ENCODE data around the gene CARS2.
"Not testable (repeated sequence)": the region's sequence is repeated elsewhere in the genome, so short reads cannot be mapped to it uniquely, and the experiment has no call there.

Gene CARS2, protein sequence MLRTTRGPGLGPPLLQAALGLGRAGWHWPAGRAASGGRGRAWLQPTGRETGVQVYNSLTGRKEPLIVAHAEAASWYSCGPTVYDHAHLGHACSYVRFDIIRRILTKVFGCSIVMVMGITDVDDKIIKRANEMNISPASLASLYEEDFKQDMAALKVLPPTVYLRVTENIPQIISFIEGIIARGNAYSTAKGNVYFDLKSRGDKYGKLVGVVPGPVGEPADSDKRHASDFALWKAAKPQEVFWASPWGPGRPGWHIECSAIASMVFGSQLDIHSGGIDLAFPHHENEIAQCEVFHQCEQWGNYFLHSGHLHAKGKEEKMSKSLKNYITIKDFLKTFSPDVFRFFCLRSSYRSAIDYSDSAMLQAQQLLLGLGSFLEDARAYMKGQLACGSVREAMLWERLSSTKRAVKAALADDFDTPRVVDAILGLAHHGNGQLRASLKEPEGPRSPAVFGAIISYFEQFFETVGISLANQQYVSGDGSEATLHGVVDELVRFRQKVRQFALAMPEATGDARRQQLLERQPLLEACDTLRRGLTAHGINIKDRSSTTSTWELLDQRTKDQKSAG

DNA sequence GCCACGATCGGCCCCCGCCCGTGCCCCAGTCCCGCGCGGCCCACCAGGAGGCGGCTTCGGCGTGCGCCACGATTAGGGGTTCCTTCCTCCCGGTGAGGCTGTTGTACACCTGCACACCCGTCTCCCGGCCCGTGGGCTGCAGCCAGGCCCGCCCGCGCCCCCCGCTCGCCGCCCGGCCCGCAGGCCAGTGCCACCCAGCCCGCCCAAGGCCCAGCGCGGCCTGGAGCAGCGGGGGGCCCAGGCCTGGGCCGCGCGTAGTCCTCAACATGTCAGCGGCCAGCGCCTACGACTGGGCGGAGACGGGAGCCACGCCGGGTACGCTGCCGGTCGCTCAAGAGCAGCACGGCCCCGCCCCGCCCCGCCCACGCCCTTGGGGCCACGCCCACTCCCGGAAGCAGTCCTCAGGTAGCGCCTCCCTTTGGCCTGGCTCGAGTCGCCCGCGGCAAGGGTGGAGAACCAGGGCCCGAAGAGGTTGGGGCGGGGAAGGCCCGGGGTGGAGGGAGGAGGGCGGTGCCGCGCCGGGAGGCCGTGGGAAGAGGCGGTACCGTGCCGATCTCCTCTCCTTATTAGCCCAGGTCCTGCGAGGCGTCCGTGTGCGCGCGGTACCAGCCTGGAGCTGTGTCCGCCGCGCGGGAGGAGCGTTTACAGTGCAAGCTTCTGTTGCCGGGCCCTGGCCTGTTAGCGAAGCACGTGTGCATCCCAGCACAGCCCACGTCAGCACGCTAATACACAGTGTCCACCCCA lies at the start of gene CARS2:
Gene CARS2, minus strand, starts transcription at position 291 of the 744 bp plus-strand sequence. Its CDS starts 23 bp downstream, at position 268.
- peak; percentile 98 for DNase-seq (ENCODE audit: low spot score)

DNA sequence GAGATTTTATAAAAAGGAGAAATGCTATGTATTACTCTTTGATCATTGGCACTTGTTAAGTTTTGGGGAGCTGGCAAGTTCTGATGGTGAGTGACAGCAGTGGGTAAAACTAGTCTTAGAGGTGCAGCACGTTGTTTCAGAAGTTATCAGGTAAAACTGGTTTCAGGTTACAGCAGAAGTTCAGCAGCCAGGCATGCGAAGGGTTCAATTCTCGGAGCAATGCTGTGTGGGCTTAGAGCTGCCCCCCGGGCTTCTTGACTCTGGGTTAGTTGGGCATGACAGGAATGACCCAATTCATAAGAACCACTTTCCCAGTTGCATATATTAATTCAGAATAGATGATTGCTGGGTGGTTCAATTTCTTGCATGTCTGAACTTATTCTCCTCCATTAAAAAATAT lies 42.4 kb upstream of the CARS2 start:
- DNase-seq (ENCODE audit: low spot score), result no peak

DNA sequence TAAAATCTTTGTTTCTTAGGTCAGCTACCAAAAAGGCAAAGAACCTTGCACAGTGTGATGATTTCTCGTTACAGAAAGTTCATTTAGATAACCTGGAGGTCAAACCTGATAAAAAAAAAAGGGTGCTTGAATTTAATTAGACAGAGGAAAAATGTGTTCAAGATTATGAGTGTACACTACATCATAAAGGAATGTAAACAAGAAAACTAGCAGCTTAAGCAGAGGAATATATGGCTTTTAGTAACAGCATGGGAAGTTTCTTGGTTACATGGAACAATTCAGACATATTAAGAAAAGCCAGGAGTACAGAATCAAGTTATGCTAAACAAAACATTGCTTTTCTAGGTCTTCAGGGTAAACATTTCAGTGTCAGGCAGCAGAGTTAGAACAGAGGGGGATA lies 40.5 kb upstream of the CARS2 start:
- DNase-seq (ENCODE audit: low spot score), result no peak

DNA sequence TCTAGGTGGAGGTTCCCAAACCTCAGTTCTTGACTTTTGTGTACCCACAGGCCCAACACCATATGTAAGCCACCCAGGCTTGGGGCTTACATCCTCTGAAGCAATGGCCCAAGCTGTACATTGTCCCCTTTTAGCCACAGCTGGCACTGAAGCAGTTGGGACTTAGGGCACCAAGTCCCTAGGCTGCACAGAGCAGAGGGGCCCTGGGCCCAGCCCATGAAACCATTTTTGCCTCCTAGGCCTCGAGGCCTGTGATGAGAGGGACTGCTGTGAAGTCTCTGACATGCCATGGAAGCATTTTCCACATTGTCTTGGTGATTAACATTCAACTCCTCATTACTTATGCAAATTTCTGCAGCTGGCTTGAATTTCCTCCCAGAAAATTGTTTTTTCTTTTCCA lies 37.8 kb upstream of the CARS2 start:
- no peak for DNase-seq (ENCODE audit: low spot score)

DNA sequence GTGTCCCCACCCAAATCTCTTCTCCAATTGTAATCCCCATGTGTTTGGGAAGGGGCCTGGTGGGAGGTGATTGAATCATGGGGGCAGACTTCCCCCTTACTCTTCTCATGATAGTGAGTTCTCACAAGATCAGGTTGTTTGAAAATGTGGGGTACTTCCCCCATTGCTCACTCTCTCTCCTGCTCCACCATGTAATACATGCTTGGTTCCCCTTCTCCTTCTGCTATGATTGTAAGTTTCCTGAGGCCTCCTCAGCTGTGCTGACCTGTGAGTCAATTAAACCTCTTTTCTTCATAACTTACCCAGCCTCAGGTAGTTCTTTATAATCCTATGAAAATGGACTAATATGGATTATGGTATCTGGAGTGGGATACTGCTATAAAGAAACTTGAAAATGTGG lies 31.6 kb upstream of the CARS2 start:
- no peak for DNase-seq (ENCODE audit: low spot score)

DNA sequence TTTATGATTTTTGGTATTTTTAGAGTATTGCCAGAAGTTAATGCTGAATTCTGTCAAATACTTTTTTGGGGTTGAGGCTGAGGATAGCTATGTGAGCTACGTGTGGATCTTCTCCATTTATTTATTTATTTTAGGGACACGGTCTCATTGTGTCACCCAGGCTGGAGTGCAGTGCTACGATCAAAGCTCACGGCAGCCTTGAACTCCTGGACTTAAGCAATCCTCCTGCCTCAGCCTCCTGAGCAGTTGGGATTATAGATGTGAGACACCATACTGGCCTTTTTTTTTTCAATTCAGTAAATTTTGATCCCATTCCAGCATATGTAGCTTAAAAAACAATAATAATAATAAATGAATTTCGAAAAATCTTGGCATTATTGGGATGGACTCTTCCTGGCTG lies 28.6 kb upstream of the CARS2 start:
- DNase-seq (ENCODE audit: low spot score), result no peak

DNA sequence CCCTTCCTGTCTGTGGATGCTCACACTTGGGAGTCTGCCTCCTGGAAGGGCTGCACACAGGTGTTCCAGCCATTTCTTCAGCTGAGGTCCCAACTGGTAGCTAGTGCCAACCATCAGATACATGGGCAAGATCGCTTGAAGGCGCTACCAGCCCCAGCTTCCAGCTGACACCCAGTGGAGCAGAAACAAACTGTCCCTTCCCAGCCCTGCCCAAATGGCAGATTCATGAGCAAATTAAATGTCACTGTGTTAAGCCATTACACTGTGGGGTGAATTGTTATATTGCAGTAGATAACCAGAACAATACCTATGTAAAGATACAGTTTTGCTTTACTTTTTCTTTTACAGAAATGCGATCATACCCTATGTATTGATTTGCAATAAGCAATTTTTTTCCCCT lies 25.2 kb upstream of the CARS2 start:
- DNase-seq (ENCODE audit: low spot score), result no peak

DNA sequence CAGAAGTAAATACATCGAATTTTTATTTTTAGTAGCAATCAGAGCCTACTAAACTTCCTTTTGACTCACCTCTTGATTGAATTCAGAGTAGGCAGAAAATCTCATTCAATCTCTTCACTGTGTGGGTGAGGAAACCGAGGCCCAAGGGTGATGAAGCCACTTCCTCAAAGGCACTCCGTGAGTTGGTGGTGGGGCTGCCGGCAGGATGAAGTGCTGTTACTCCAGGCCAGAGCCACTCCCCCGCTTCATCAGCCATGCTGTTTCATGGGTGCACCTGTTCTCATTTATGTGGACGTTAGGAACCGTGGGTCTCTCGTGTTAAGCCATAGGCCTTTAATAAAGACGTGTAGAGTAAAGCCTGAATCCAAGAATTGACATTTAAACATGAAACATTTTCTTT lies 20.8 kb upstream of the CARS2 start:
- DNase-seq (ENCODE audit: low spot score), result no peak

DNA sequence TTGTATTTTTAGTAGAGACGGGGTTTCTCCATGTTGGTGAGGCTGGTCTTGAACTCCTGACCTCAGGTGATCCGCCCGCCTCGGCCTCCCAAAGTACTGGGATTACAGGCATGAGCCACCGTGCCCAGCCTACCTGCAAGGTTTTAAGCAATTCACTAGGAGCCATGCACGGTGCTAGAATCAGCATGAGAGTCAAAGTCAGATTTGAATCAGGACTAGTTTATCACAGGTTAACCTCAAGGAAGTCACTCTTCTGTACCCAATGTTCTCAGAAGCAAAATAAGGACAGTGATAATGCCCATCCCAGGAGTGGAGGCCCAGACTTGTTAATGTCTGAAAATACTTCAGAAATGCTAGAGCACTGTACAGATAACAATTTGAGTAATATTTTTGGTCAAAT lies 20.2 kb upstream of the CARS2 start:
- not testable (repeated sequence) for DNase-seq (ENCODE audit: low spot score)

DNA sequence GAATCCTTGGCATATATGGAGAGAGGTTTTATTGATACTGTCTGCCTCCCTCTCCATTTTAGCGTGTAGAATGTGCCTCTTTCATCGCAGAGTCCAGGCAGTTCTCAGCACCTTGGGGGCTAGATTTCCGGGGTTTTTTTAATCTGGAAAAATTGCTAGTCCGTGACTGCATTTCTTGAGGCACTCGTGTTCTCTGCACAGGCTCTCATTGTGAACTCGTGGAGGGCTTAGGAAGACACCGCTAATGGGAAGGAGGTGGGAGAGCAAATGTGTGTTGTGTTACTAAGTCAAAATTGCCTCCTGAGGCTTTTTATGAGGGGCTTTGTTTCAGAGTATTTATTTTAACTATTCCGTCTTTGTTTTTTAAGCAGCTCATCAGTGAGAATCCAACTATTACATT lies 17.7 kb upstream of the CARS2 start:
- no peak for DNase-seq (ENCODE audit: low spot score)

DNA sequence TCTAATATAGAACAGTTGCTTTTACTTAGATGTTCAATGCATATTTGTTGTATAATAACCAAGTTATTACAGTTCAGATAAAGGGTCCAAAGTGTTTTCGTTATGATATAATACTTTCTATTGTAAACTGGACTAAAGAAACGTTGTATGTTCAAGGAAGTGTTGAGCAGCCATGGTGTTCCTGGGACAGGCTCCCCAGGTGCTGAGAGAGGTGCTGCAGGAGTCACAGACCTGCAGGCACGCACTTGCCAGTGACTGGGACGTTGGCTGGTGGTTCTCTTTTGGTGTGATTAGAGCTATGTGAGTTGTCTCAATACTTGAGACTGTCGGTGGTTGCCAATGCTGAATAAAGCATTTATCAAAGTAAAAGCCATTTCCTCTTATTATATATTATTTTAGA lies 17.1 kb upstream of the CARS2 start:
- DNase-seq (ENCODE audit: low spot score), result no peak

DNA sequence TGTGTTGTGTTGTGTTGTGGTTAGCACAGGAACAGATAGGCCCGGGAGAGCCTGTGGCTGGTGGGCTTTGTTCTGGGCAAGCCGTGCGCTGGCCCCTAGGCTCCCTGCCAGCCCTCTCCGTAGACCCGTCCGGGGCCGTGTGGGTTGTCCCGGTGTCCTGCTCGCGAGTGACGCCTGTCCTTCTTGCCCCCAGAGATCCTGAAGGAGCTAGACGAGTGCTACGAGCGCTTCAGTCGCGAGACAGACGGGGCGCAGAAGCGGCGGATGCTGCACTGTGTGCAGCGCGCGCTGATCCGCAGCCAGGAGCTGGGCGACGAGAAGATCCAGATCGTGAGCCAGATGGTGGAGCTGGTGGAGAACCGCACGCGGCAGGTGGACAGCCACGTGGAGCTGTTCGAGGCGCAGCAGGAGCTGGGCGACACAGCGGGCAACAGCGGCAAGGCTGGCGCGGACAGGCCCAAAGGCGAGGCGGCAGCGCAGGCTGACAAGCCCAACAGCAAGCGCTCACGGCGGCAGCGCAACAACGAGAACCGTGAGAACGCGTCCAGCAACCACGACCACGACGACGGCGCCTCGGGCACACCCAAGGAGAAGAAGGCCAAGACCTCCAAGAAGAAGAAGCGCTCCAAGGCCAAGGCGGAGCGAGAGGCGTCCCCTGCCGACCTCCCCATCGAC lies 13.3 kb upstream of the CARS2 start:
- no peak for DNase-seq (ENCODE audit: low spot score)

DNA sequence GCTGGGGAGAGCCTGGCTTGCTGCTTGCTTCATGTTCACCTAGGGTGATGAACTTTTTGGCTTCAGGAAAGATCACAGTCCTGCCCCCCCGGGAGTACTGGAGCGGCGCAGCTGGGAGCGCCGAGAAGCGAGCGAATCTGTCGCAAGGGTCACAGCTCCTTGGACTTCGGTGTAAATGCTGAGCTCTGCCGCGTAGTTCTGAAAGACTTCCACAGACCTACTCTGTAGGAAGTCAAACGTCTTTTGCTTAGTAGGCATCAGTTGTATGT lies 10.3 kb upstream of the CARS2 start:
- DNase-seq (ENCODE audit: low spot score), result peak; percentile 47

DNA sequence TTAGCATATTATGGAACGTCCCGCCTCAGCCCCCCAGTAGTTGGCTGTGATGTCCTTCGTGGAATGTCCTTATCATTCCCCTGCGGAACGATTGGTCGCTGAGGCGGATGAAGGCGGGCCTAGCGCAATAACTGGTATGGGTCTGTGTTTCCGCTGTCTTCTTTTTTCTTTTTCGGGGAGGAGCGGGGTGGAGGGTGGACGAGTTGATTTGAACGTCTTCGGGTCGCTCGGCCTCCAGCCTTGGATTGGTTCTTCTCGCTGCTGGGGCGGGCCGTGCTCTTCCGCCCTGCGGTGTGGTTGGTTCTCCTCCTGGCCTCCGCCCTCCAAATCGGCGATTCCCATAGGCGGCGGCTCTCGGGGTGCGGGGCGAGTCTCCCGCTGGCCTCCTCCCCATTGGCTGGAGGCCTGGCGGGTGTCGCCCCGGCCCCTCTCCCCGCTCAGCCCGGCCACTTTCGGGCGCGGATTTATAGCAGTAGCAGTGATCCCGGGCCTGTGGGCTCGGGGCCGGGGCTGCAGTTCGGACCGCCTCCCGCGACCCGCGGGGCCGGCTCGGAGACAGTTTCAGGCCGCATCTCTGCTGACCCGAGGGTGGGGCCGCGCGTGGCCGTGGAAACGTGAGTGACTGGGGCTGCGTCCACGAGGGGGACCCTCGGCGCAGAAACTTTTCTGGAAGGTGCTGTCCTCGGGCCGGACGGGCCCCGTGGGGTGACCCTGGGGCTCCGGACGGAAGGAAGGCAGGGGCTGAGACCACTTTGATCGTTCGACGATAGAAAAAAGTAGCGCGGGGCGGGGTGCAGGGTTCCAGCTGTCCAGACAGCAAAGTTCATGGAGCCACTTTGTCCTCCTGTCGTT lies 9.7 kb upstream of the CARS2 start:
- DNase-seq (ENCODE audit: low spot score), result peak; percentile 100

DNA sequence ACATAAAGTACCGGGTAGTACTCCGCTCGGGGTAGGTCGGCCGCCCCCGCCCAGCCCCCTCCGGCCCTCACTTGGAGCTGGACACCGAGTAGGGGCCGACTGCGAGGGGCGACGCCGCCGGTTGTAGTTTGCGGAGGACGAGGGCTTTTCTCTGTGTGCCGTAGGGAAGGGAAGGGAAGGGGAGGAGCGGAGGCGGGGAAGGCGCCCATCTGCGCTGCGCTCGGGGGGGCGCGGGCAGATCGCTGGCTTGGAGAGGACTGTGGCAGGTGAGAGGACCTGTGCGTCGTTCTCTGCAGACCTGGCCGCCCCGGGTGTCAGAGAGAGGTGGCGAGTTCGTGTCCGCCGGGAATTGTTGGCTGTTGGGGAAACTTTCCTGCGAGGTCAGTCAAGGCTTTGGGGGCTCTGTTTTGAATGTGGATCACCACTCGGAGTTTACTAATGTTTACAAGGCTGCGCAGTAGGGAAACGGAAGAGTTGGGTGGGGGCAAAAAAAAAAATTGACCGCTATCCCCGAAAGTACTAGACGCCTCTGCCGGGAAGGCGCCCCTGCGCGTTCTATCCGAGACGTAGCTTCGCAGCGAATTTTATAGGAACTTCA lies 9.0 kb upstream of the CARS2 start:
- DNase-seq (ENCODE audit: low spot score), result peak; percentile 57

DNA sequence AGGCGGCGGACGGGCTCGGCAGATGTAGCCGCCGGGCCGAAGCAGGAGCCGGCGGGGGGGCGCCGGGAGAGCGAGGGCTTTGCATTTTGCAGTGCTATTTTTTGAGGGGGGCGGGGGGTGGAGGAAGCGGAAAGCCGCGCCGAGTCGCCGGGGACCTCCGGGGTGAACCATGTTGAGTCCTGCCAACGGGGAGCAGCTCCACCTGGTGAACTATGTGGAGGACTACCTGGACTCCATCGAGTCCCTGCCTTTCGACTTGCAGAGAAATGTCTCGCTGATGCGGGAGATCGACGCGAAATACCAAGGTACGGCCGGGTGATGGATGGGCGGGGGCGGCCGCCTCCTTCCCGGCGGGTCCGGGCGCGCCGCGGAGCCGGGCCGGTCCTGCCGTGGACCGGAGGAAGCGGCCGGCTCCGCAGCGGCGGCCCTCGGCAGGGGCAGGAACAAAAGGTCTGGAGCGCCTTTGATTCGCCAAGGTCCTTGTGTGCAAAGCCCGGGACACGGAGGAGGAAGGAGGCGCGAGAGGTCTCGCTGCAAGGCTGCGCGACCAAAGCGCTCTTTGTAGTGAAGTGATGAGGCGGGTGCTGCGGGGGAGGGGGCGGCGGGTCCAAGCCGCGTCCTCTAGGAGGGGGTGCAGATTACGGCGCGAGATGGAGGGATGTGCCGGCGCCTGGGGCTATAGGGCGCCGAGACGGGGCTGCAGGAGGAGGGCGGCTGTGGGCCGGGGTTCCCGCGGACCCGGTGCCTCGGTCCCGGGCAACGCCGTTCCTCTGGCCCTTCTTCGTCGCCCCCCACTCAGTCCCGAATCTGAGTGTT lies 8.3 kb upstream of the CARS2 start:
- peak; percentile 61 for DNase-seq (ENCODE audit: low spot score)

DNA sequence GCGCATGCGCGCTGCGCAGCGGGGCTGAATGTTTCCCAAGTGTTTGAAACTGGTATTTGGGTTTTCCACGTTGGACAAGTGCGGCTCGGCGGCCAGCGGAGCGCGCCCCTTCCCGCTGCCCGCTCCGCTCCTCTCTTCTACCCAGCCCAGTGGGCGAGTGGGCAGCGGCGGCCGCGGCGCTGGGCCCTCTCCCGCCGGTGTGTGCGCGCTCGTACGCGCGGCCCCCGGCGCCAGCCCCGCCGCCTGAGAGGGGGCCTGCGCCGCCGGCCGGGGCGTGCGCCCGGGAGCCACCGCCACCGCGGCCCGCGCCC lies 7.7 kb upstream of the CARS2 start, which contains the start of gene ING1:
Gene ING1, plus strand, starts transcription at position 59 of the 311 bp plus-strand sequence. CDS start 450 bp downstream, outside the sequence.
- DNase-seq (ENCODE audit: low spot score), result no peak

DNA sequence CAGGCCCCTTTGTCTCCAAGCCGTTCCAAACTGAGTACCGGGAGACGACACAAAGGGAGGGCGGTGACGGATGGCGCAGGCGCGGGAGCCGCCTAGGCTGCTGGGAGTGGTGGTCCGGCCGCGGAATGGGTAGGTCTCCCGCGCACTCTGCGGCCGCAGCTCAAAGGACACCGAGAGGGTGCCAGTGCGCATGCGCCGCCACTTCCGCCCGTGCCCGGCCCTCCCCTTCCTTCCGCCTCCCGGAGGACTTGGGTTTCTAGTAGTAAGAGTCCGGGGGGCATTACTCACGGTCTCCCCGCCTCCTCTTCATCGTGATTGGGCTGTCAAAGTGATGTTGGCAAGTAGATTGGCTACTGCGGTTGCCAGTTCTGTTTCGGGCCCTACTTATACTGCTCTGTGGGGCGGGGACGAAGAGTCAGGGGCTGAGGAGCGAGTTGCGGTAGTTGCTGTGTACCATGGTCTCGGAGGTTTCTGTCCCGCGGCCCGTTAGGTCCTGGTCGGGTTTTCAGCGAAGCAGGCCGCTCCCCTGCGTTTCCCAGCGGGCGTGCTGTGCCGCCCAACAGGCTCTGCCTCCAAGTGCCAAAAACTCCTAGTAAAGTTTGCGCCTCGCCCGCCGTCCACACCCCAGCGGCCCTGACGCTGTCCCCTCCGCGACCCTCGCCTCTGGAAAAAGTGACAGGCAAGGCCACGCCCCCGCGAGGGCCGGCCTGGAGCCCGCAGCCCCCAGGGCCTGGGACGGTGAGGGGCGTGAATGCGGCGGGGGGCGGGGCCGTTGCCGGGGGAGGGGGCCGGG lies 7.1 kb upstream of the CARS2 start:
- DNase-seq (ENCODE audit: low spot score), result peak; percentile 100

DNA sequence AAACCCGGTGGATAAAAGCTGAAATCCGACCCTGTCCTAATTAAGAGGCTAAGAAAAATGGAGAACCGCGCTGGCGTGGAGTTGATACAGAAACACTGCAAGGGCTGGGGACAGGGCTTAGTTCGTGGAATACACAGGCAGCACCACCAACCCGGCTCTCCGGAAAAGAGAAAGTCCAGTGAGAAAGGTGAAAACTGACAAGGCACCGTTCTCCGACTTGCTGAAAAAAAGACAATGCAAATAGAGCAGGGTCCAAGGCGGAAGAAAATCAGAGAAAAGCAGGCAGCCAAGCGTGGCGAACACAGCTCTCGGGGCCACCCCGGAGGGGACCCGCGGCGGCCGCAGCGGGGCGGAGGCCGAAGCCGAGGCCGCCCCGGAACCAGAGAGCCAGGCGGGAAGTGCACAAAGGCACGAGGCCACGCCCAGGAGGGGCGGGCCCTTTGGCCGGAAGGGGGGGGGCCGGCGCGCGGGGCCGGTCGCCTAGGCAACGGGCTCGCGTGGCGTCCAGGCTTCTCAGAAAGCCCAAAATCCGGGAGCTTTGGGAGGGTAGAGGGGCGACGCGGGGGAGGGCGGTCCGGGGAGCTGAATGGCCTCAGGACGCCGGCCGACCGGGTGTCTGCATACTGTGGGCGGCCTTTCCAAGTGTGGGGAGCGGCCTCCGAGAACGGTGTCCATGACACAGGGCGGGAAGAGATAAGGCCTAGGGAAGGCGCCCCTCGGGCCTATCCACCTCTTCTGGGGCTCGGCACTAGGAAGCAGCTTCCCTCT lies 6.3 kb upstream of the CARS2 start:
- DNase-seq (ENCODE audit: low spot score), result peak; percentile 93

All from kidney tubule cell (primary cell).